Tibial artery (tissue), 4 donors: ENCODE measurements around the gene GNL3.

Source experiments
- DNase-seq, 2 donors: peaks; one replicate each; pipeline ENCODE4 v3.0.0-alpha.2; 2019
- H3K27ac ChIP-seq, 2 donors: fragments of 200-600 bp; sonication (generic) in 1 of 2; 1 replicate in 1 of 2; 2 replicates in 1 of 2; pipeline ENCODE4 v1.5.1; 2018 to 2019; ENCODE audit warnings: mild to moderate bottlenecking in 1 of 2
- H3K27me3 ChIP-seq, 2 donors: fragments of 200-600 bp; sonication (generic) in 1 of 2; one replicate each; pipeline versions ENCODE4 v1.5.1 to v1.6.0; 2016 to 2019
- H3K36me3 ChIP-seq, 3 donors: fragments of 200-600 bp; sonication (generic) in 2 of 3; one replicate each; pipeline ENCODE4 v1.5.1; 2016 to 2019; ENCODE audit warnings: mild to moderate bottlenecking in 2 of 3
- H3K4me1 ChIP-seq, 4 donors: fragments of 200-600 bp; sonication (generic) in 2 of 4; 1 replicate in 3 of 4; 2 replicates in 1 of 4; pipeline ENCODE4 v1.5.1; 2016 to 2019
- H3K4me3 ChIP-seq, 2 donors: fragments of 200-600 bp; sonication (generic) in 1 of 2; 1 replicate in 1 of 2; 2 replicates in 1 of 2; pipeline ENCODE4 v1.5.1; 2018 to 2019; ENCODE audit warnings: mild to moderate bottlenecking in 2 of 2
- H3K9me3 ChIP-seq, 3 donors: fragments of 200-600 bp; sonication (generic) in 1 of 3; one replicate each; pipeline ENCODE4 v1.5.1; 2016 to 2019
- intact Hi-C: fragments of 100-400 bp; cut with DNase I; formaldehyde crosslinking; loops from one replicate; pipeline ENCODE4 v1.15.0; 2023; ENCODE audit warnings: low total_unique reads
- TF ChIP-seq, protein P1 (sequence below), 2 experiments: fragments of 200-600 bp in 1 of 2; fragments of 450-650 bp in 1 of 2; IDR thresholded peaks; one replicate each; pipeline ENCODE4 v1.5.1; 2017 to 2019; ENCODE audit warnings: antibody characterized with exemption in 2 of 2, mild to moderate bottlenecking in 1 of 2, moderate library complexity in 1 of 2

Gene GNL3

DNA sequence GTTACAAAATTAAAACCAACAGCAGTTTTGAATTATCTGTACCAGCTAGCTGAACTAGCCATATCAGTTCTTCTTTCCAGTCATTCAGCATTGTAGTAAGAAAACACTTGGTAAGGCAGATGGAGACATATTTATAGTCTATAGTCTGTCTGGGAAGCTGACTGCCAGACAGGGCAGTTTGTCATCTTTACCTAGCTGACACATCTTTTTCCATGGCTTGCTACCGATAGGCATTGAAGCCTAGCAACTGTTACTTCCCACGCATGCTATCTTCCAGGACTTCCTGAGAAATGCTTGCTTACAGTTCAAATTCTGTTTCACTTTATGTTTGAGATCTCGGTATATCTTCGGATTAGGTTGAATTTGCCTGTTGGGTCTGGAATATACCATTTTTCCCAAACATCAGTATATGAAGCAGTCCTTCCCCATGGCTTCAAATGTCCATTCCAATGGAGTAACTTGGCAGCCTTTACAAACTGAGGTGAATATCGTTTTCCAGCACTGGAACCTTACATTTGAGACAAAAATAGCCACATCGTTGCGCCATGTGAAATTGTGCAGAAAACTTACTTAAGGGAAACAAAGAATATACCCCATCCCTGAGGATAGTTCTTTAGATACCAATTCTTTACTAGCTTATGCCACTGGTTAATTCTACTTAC lies 8.8 kb downstream of the GNL3 start:
- TF ChIP-seq, protein P1, sequence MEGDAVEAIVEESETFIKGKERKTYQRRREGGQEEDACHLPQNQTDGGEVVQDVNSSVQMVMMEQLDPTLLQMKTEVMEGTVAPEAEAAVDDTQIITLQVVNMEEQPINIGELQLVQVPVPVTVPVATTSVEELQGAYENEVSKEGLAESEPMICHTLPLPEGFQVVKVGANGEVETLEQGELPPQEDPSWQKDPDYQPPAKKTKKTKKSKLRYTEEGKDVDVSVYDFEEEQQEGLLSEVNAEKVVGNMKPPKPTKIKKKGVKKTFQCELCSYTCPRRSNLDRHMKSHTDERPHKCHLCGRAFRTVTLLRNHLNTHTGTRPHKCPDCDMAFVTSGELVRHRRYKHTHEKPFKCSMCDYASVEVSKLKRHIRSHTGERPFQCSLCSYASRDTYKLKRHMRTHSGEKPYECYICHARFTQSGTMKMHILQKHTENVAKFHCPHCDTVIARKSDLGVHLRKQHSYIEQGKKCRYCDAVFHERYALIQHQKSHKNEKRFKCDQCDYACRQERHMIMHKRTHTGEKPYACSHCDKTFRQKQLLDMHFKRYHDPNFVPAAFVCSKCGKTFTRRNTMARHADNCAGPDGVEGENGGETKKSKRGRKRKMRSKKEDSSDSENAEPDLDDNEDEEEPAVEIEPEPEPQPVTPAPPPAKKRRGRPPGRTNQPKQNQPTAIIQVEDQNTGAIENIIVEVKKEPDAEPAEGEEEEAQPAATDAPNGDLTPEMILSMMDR (IDR thresholded peaks at IDR 0.05), result no peak
- Histone ChIP-seq H3K36me3 (peaks cover 83 to 93% (median 91%) of the 10 kb centered on the region in 3 donors), H3K4me3 (no peak overlapping the region), H3K4me1 (no peaks in the 10 kb centered on the region), H3K9me3 (no peaks in the 10 kb centered on the region), H3K27me3 (no peaks in the 10 kb centered on the region), H3K27ac (no peak overlapping the region)
- no peak for DNase-seq
- intact Hi-C loops, result no loop called here

DNA sequence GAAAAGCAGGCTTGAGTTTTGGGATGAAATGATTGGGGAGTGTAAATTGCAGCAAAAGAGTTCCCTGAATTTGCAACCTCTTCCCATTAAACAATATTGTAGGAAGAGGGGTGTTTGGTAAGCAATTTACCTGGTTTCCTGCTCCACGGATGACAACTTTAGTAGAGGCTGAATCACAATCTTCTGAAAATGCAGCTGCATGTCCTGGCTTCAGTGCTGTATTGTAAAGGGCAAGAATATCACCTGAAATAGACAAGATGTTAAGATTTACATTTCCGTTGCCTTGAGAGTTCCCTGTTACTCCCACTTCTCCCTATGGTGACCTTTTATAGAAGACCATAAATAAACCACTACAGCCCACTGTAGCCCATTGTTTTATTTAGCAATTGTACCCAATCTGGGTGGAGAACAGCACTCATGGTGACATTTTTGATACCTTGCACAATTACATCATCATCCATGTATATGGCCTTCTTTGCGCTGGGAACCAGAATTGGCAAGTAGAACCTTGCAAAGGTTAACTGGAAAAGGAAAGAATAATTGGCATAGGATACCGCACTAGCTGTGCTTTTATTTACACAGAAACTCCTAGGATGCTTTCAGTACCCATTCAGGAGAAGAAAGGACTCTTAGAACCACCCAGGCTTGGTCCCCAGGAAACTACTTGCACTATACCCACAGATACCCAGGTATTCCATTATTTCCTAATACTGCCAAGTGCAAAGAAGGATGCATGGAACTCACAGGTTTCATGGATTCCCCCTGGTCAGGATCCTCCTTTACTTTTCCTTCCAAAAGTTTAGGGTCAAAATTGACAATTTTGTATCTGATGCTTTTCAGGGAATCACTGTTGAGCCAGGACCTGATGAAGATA lies 10.2 kb downstream of the GNL3 start:
- Histone ChIP-seq H3K27ac (no peak overlapping the region), H3K4me1 (no peaks in the 10 kb centered on the region), H3K9me3 (no peaks in the 10 kb centered on the region), H3K27me3 (no peaks in the 10 kb centered on the region), H3K36me3 (peaks cover 72 to 86% (median 82%) of the 10 kb centered on the region in 3 donors), H3K4me3 (no peak overlapping the region)
- intact Hi-C loops, result no loop called here
- DNase-seq, result no peak
- TF ChIP-seq, protein P1 (IDR thresholded peaks at IDR 0.05), result no peak

DNA sequence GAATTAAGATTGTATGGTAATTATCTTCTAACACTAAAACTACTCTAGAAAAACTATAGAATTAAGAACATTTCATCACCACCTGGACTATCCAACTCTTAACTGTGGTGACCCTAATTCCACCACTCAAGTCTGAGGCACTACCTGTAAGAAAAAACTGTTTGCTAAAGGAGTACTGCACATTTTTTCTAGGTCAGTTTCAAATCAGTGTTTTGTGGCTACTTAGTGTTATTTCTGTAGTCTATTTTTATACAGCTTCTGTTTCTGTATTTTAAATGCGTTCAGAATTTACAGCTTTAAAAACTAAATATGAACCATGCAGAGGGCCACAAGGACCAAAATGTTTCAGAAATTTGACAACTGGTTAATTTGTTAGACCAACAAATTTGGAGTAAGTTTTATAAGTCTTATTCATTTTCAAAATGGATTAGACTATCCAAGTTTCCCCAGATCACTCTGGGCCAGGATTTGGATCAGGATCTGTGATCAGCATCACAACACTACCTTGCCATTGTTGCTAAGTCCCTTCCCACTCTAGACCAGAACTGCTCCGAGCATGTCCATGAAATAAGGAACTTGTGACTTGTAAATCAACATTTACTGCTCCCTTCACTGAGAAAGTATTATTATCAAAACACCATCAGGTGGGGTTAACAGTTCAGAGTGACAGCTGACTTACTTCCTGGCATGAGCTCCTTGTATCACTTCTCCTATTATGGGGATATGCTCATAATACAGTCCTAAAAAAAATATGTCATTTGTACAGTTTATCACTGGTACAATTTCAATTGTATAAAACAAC lies 11.2 kb downstream of the GNL3 start:
- Histone ChIP-seq H3K4me3 (no peak overlapping the region), H3K36me3 (peaks cover 64 to 76% (median 72%) of the 10 kb centered on the region in 3 donors), H3K27me3 (no peaks in the 10 kb centered on the region), H3K9me3 (no peaks in the 10 kb centered on the region), H3K27ac (no peak overlapping the region), H3K4me1 (peaks cover 0 to 2% (median 0%) of the 10 kb centered on the region in 4 donors)
- intact Hi-C loops, result no loop called here
- TF ChIP-seq, protein P1 (IDR thresholded peaks at IDR 0.05), result no peak
- no peak for DNase-seq

DNA sequence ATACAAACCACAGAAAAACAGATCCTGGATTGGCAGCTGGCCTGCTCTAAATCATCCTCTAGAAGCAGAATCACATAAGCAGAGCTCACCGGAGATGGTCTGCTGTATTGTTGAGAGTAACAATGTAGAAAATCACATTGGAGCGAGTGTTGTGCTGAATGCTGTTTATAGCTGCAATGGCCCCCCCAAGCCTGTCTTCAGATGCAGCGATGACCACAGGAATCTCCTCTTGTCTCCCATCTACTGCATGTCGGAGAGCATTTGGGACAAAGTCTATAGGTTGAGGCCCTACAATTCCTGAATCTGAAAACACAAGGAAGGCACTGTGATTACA lies 11.8 kb downstream of the GNL3 start:
- Histone ChIP-seq H3K4me3 (no peak overlapping the region), H3K9me3 (no peaks in the 10 kb centered on the region), H3K27ac (no peak overlapping the region), H3K4me1 (peaks cover 0 to 8% (median under 1%) of the 10 kb centered on the region in 4 donors), H3K36me3 (peaks cover 60 to 70% (median 67%) of the 10 kb centered on the region in 3 donors), H3K27me3 (no peaks in the 10 kb centered on the region)
- intact Hi-C loops, result no loop called here
- DNase-seq, result no peak
- TF ChIP-seq, protein P1 (IDR thresholded peaks at IDR 0.05), result no peak

DNA sequence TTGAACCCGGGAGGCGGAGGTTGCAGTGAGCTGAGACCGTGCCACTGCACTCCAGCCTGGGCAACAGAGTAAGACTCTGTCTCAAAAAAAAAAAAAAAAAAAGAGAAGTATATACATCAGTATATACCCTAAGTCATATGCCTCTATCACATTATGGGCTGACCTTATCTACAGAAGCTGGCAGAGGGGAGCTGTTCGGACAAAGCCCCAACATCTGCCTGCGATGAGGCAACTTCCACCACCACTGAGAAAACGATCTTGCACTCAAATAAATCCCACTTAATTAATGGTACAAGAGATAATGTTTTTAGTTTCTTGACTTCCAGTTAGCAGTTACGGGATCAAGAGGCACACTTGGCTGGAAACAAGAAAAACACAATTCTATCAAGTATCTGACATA lies 17.5 kb downstream of the GNL3 start:
- peak overlapping the region in 1 of 2 donors; percentile 95 for H3K27ac ChIP-seq
- intact Hi-C loops, result no loop called here
- TF ChIP-seq, protein P1 (IDR thresholded peaks at IDR 0.05), result no peak
- no peaks in the 10 kb centered on the region for H3K9me3 ChIP-seq
- no peak for DNase-seq
- H3K4me3 ChIP-seq, result no peak overlapping the region
- peaks cover 14 to 18% (median 14%) of the 10 kb centered on the region in 3 donors for H3K36me3 ChIP-seq
- peaks cover 0 to 48% (median 33%) of the 10 kb centered on the region in 4 donors for H3K4me1 ChIP-seq
- H3K27me3 ChIP-seq, result no peaks in the 10 kb centered on the region
